ENCODE results near the gene ZNF446.

DNA sequence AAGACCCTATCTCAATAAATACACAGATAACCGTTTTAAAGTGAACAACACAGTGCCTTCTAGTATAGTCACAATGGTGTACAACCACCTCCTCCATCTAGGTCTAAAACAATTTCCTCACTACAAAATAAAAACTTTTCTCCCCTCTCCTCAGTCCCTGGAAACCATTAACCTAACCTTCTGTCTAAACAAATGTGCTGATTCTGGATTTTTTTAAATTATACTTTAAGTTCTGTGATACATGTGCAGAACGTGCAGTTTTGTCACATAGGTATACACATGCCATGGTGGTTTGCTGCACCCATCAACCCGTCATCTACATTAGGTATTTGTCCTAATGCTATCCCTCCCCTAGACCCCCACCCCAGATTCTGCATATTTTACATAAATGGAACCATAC is 53.3 kb downstream of the ZNF446 start:
- TF ChIP-seq CTCF (IDR thresholded peaks at IDR 0.05) = no peak
- no peak for TF ChIP-seq POLR2A (IDR thresholded peaks at IDR 0.05)

All from Peyer's patch (tissue), 4 donors.